ENCODE measurements around the gene DYNLT1.

DNA sequence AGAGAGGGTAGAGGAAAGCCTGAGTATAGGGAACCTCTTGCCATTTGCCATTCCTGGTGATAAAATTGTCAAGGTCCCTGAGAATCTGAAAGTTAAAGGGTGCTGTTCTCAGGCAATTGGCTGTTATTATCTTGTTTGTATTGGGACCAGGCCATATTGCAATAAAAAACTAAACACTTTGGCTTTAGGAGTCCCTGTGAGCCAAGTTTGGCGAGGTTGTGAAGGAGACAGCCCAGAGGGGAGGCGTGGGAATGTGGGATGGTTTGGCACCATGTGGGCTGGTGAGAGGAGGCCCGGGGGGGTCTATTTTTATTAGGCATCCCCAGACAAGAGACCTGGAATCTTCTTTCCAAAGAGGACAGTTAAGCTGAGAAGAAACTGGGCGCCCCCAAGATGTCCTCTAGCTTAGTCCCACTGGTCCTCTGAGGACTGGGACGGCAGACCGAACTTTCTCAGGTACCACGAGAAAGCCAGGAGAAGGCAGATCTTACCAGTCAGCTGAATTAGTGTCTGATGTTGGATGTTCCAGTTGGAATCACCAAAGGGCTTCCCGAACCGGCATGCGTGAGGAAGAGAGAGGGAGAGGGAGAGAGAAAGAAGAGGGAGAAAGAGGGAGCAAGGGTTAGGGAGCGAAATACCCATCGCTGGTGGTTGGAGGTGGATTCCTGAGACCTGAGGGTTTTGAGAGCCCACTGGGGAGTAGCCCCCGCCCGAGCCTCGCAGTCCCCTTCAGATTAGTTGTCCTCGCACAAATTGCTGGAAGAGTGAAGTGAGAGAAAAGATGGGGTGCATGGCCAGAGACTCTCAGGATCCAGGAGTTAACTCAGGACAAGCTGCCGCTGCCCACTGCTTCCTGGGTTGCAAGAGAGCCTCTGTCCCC, 24.4 kb downstream of the DYNLT1 start:
- TF ChIP-seq, protein P1, sequence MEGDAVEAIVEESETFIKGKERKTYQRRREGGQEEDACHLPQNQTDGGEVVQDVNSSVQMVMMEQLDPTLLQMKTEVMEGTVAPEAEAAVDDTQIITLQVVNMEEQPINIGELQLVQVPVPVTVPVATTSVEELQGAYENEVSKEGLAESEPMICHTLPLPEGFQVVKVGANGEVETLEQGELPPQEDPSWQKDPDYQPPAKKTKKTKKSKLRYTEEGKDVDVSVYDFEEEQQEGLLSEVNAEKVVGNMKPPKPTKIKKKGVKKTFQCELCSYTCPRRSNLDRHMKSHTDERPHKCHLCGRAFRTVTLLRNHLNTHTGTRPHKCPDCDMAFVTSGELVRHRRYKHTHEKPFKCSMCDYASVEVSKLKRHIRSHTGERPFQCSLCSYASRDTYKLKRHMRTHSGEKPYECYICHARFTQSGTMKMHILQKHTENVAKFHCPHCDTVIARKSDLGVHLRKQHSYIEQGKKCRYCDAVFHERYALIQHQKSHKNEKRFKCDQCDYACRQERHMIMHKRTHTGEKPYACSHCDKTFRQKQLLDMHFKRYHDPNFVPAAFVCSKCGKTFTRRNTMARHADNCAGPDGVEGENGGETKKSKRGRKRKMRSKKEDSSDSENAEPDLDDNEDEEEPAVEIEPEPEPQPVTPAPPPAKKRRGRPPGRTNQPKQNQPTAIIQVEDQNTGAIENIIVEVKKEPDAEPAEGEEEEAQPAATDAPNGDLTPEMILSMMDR (conservative IDR thresholded peaks at IDR 0.05; ENCODE audit: low read length) = no peak
- TF ChIP-seq EZH2phosphoT487 (IDR thresholded peaks at IDR 0.05; ENCODE audit: borderline replicate concordance) = no peak

All from Loucy (cell line).